IMR-90 (cell line): ENCODE data around the gene KCNQ1. TPM values are rescaled to one million over a fixed set of nuclear protein-coding genes. Genes with fewer than 3 reads are reported as not detected.

Source experiments
- ATAC-seq: fragments of 200-7000 bp; cut with Tn5 transposase; 2 replicates; pipeline ENCODE4 v1.9.1; 2020; ENCODE audit warnings: low read depth, mild to moderate bottlenecking, moderate library complexity
- BruUV-seq: library from RNA; stranded (reverse); fragments of 400-500 nt; replicated peaks from 2 replicates; lab custom pipeline; 2021; lab: Mats Ljungman, UMichigan
- CTCF ChIA-PET: fragments of 300-600 bp; formaldehyde crosslinking; extraction: SDS; loops from one replicate; lab custom pipeline; 2021; ENCODE audit warnings: antibody characterized with exemption; lab: Yijun Ruan, JAX
- POLR2A ChIA-PET: fragments of 300-600 bp; sonication (Branson Sonifier 250); formaldehyde crosslinking; loops from one replicate; lab custom pipeline; 2022; ENCODE audit warnings: antibody characterized with exemption; ENCODE audit not compliant: unreplicated experiment; lab: Charles Lee
- DNase-seq: peaks from one replicate; pipeline ENCODE4 v3.0.0; 2013
- H2AFZ ChIP-seq: replicated peaks from 2 replicates; pipeline ENCODE3; 2013; ENCODE audit warnings: low read length, mild to moderate bottlenecking; ENCODE audit not compliant: poor library complexity
- H2AK5ac ChIP-seq: 2 replicates; pipeline ENCODE4 v1.6.1; 2013; ENCODE audit warnings: low read depth, low read length, inconsistent platforms
- H2AK9ac ChIP-seq: replicated peaks from 2 replicates; pipeline ENCODE3; 2013; ENCODE audit warnings: mild to moderate bottlenecking, low read depth, low read length, moderate library complexity; ENCODE audit not compliant: poor library complexity
- H2BK120ac ChIP-seq: 2 replicates; pipeline ENCODE4 v1.6.1; 2013; ENCODE audit warnings: low read depth, low read length, inconsistent platforms
- H2BK15ac ChIP-seq: 3 replicates; pipeline ENCODE4 v1.6.1; 2013; ENCODE audit warnings: low read depth, low read length, inconsistent platforms
- H2BK20ac ChIP-seq: 2 replicates; pipeline ENCODE4 v1.6.1; 2013; ENCODE audit warnings: low read depth, mild to moderate bottlenecking, inconsistent platforms, low read length, moderate library complexity
- H2BK5ac ChIP-seq: 2 replicates; pipeline ENCODE4 v1.6.1; 2013; ENCODE audit warnings: mild to moderate bottlenecking, low read depth, low read length, inconsistent platforms; ENCODE audit not compliant: poor library complexity, severe bottlenecking
- H3K14ac ChIP-seq: replicated peaks from 2 replicates; pipeline ENCODE4 v1.6.1; 2013; ENCODE audit warnings: low read depth, low read length, inconsistent platforms
- H3K18ac ChIP-seq: 2 replicates; pipeline ENCODE4 v1.6.1; 2013; ENCODE audit warnings: low read depth, low read length, control low read depth
- H3K23ac ChIP-seq: 2 replicates; pipeline ENCODE4 v1.6.1; 2013; ENCODE audit warnings: low read depth, low read length, inconsistent platforms
- H3K27ac ChIP-seq: 2 replicates; pipeline ENCODE4 v1.5.1; 2013; ENCODE audit warnings: mild to moderate bottlenecking, control low read depth, low read length; ENCODE audit not compliant: insufficient read depth
- H3K27me3 ChIP-seq: 2 replicates; pipeline ENCODE4 v1.6.1; 2013; ENCODE audit warnings: low read length; ENCODE audit not compliant: control insufficient read depth, insufficient read depth
- H3K36me3 ChIP-seq: 2 replicates; pipeline ENCODE4 v1.6.1; 2013; ENCODE audit warnings: low read length, mixed read lengths; ENCODE audit not compliant: control insufficient read depth, insufficient read depth
- H3K4ac ChIP-seq: 2 replicates; pipeline ENCODE4 v1.6.1; 2013; ENCODE audit warnings: low read depth, low read length, inconsistent platforms
- H3K4me1 ChIP-seq: 2 replicates; pipeline ENCODE4 v1.6.1; 2013; ENCODE audit warnings: low read length, mixed read lengths; ENCODE audit not compliant: control insufficient read depth, insufficient read depth
- H3K4me2 ChIP-seq: 2 replicates; pipeline ENCODE4 v1.6.1; 2013; ENCODE audit warnings: low read depth, mild to moderate bottlenecking, control low read depth, low read length, moderate library complexity
- H3K4me3 ChIP-seq: 2 replicates; pipeline ENCODE4 v1.5.1; 2013; ENCODE audit warnings: low read depth, mild to moderate bottlenecking, control low read depth, low read length, moderate library complexity; ENCODE audit not compliant: insufficient read depth
- H3K56ac ChIP-seq: 2 replicates; pipeline ENCODE4 v1.6.1; 2013; ENCODE audit warnings: low read length, inconsistent platforms; ENCODE audit not compliant: insufficient read depth; ENCODE audit errors: extremely low read depth
- H3K79me1 ChIP-seq, 2 experiments: 2 replicates each; pipeline ENCODE4 v1.6.1; 2013; ENCODE audit warnings: low read length in 2 of 2, inconsistent platforms in 1 of 2, low read depth in 1 of 2
- H3K9ac ChIP-seq: 2 replicates; pipeline ENCODE4 v1.6.1; 2013; ENCODE audit warnings: low read depth, low read length, control low read depth
- H3K9me1 ChIP-seq: 2 replicates; pipeline ENCODE4 v1.6.1; 2013; ENCODE audit warnings: low read length, inconsistent platforms; ENCODE audit not compliant: insufficient read depth
- H3K9me3 ChIP-seq: 2 replicates; pipeline ENCODE4 v1.6.1; 2013; ENCODE audit warnings: low read length; ENCODE audit not compliant: control insufficient read depth, insufficient read depth
- H4K20me1 ChIP-seq: 2 replicates; pipeline ENCODE4 v1.6.1; 2013; ENCODE audit warnings: low read length, inconsistent platforms; ENCODE audit not compliant: insufficient read depth
- H4K5ac ChIP-seq: 2 replicates; pipeline ENCODE4 v1.6.1; 2013; ENCODE audit warnings: mild to moderate bottlenecking, low read depth, low read length, control low read depth
- H4K8ac ChIP-seq, 2 experiments: 2 replicates each; pipeline ENCODE4 v1.6.1; 2013; ENCODE audit warnings: low read depth in 2 of 2, low read length in 2 of 2, control low read depth in 1 of 2, inconsistent platforms in 1 of 2
- H4K91ac ChIP-seq: 2 replicates; pipeline ENCODE4 v1.6.1; 2013; ENCODE audit warnings: low read depth, low read length, inconsistent platforms; ENCODE audit not compliant: insufficient read depth
- BHLHE40 ChIP-seq: fragments of 150-350 bp; IDR thresholded peaks from 2 replicates; pipeline ENCODE4 v1.6.1; 2016; ENCODE audit warnings: mild to moderate bottlenecking, low read depth, low read length
- CEBPB ChIP-seq: IDR thresholded peaks from 2 replicates; pipeline ENCODE4 v1.6.1; 2012; ENCODE audit warnings: low read depth, low read length, improper control_type of control experiment
- CHD1 ChIP-seq: IDR thresholded peaks from 2 replicates; pipeline ENCODE4 v1.6.1; 2012; ENCODE audit warnings: low read depth, low read length, improper control_type of control experiment
- FOS ChIP-seq: fragments of 150-350 bp; IDR thresholded peaks from 2 replicates; pipeline ENCODE4 v1.6.1; 2016; ENCODE audit warnings: low read depth, low read length
- MAFK ChIP-seq: IDR thresholded peaks from 2 replicates; pipeline ENCODE4 v1.6.1; 2012; ENCODE audit warnings: low read depth, low read length, improper control_type of control experiment
- MAZ ChIP-seq: IDR thresholded peaks from 2 replicates; pipeline ENCODE4 v1.6.1; 2012; ENCODE audit warnings: low read depth, mild to moderate bottlenecking, low read length, improper control_type of control experiment, moderate library complexity, borderline replicate concordance
- MXI1 ChIP-seq: IDR thresholded peaks from 2 replicates; pipeline ENCODE4 v1.6.1; 2012; ENCODE audit warnings: low read depth, mild to moderate bottlenecking, low read length, moderate library complexity, borderline replicate concordance
- NFE2L2 ChIP-seq: fragments of 150-350 bp; IDR thresholded peaks from 2 replicates; pipeline ENCODE4 v1.6.1; 2016; ENCODE audit warnings: low read depth, mild to moderate bottlenecking, low read length
- POLR2A ChIP-seq: IDR thresholded peaks from 2 replicates; pipeline ENCODE4 v1.6.1; 2012; ENCODE audit warnings: mild to moderate bottlenecking, low read depth, low read length
- RAD21 ChIP-seq: IDR thresholded peaks from 2 replicates; pipeline ENCODE4 v1.6.1; 2012; ENCODE audit warnings: low read length, improper control_type of control experiment
- RCOR1 ChIP-seq: IDR thresholded peaks from 2 replicates; pipeline ENCODE4 v1.6.1; 2012; ENCODE audit warnings: mild to moderate bottlenecking, low read length, improper control_type of control experiment; ENCODE audit not compliant: insufficient replicate concordance
- RFX5 ChIP-seq: IDR thresholded peaks from 2 replicates; pipeline ENCODE4 v1.8.0; 2012; ENCODE audit warnings: low read depth, mild to moderate bottlenecking, low read length, moderate library complexity
- SMC3 ChIP-seq: fragments of 150-350 bp; IDR thresholded peaks from 2 replicates; pipeline ENCODE4 v1.6.1; 2016; ENCODE audit warnings: low read depth, mild to moderate bottlenecking, antibody characterized with exemption, low read length, moderate library complexity
- WGBS, 2 experiments: methylation state at CpG; one replicate each; pipeline versions ENCODE4 v1.1.5 to v1.1.7; 2013; ENCODE audit warnings: missing lambda C conversion rate in 2 of 2; ENCODE audit not compliant: insufficient read length in 1 of 2; ENCODE audit errors: extremely low coverage in 2 of 2; 5-methylcytosine and 5-hydroxymethylcytosine counted together
- dilution Hi-C: fragments of 300-500 bp; cut with HindIII; formaldehyde crosslinking; loops from one replicate; pipeline ENCODE4 v1.14.3; 2018; ENCODE audit warnings: low sequenced_read_pairs; ENCODE audit not compliant: unreplicated experiment
- in situ Hi-C: fragments of 300-500 bp; cut with MboI; formaldehyde crosslinking; loops from 3 replicates; pipeline ENCODE4 v1.14.3; 2019; ENCODE audit warnings: low sequenced_read_pairs, inconsistent platforms, mixed read lengths
- intact Hi-C: fragments of 100-400 bp; cut with micrococcal nuclease; formaldehyde crosslinking; loops from 2 replicates; pipeline ENCODE4 v1.10.0; 2022
- polyA plus RNA-seq, 3 experiments: library from polyadenylated mRNA; depleted of rRNA; stranded (reverse); fragments of >200 nt; gene quantifications; 2 replicates each; pipeline ENCODE4 v1.2.3, GENCODE V29; 2012; ENCODE audit warnings: low replicate concordance in 1 of 3
- total RNA-seq: library from RNA; depleted of rRNA; stranded (reverse); fragments of >200 nt; gene quantifications from 2 replicates; pipeline ENCODE4 v1.2.3, GENCODE V29; 2012
- TF ChIP-seq, protein P1 (sequence below): fragments of 150-350 bp; IDR thresholded peaks from 2 replicates; pipeline ENCODE4 v1.6.1; 2017; ENCODE audit warnings: mild to moderate bottlenecking, antibody characterized with exemption, low read length, low read depth
- TF ChIP-seq, protein P2 (sequence below): fragments of 150-350 bp; IDR thresholded peaks from 2 replicates; pipeline ENCODE4 v1.6.1; 2016; ENCODE audit warnings: low read depth, mild to moderate bottlenecking, low read length, moderate library complexity, borderline replicate concordance
- TF ChIP-seq, protein P3 (sequence below): conservative IDR thresholded peaks from 2 replicates; pipeline ENCODE4 v1.5.1; 2012; ENCODE audit warnings: mild to moderate bottlenecking, low read depth, low read length, improper control_type of control experiment

KCNQ1 gene
- total and polyA plus RNA-seq, 2 of the 4 experiments (the other 2 are of a cell fraction) = 0.07 TPM; not detected in 1

DNA sequence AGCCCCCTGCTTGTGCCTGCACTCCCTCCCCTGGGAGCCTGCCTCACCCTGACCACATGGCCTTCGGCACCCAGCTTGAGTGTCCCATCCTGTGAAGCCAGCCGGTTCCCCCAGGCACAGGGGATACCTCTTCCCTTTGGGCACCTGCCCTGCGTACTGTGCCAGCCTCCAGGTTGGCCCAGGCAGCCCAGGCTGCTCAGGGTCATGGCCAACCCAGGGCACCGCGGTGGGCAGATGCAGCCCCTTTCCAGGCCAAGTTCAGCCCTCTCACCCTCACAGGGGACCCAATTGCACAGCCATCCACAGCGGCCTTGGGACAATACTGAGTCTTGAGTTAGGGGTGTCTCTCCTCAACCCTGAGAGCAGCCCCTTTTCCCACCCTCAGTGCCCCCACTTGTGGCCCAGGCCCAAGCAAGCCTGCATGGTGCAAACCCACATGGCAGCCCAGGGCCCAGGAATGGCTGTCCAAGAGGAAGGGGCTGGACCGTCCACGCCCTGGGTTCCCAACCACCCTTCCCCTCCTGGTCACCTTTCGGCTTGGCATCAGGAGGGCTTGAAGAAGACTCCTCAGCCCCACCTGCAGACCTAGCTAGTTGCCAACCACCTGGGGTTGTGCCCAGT is 353.0 kb downstream of the KCNQ1 start:
- Histone ChIP-seq H3K27me3 (peaks cover 30% of the 10 kb centered on the region), H2BK5ac (no peak overlapping the region), H3K14ac (no peak overlapping the region), H3K36me3 (no peaks in the 10 kb centered on the region), H2BK20ac (no peak overlapping the region), H3K56ac (no peak overlapping the region), H2BK15ac (no peak overlapping the region), H3K4ac (no peak overlapping the region), H3K9me1 (peaks cover 3% of the 10 kb centered on the region; the same call in 1 of the 2 replicates), H3K9ac (no peak overlapping the region), H3K27ac (no peak overlapping the region), H3K4me2 (no peak overlapping the region), H3K79me1 (no peaks in the 10 kb centered on the region), H2BK120ac (no peak overlapping the region), H4K8ac (no peak overlapping the region), H3K4me1 (no peaks in the 10 kb centered on the region), H3K9me3 (peaks cover 9% of the 10 kb centered on the region), H2AFZ (no peak overlapping the region), H3K23ac (no peak overlapping the region), H4K5ac (no peak overlapping the region), H4K91ac (no peak overlapping the region), H3K18ac (no peak overlapping the region), H2AK5ac (no peak overlapping the region), H2AK9ac (no peak overlapping the region), H3K4me3 (no peak overlapping the region), H4K20me1 (no peaks in the 10 kb centered on the region; the same call in 1 of the 2 replicates)
- in situ Hi-C loops (no loop called here), dilution Hi-C loops (no loop called here), intact Hi-C loops (no loop called here)
- CTCF ChIA-PET = no interaction called here
- 67% methylated on average over 1 of the region's 9 CpGs; no CpG with 5 or more reads in 1 of the 2 experiments for WGBS, 2 experiments
- no peak for ATAC-seq
- DNase-seq = no peak
- POLR2A ChIA-PET = no interaction called here
- TF ChIP-seq FOS (no peak), RCOR1 (no peak), CEBPB (no peak), MAZ (no peak), NFE2L2 (no peak), MAFK (no peak), MXI1 (no peak), POLR2A (no peak), RFX5 (no peak), CHD1 (no peak), BHLHE40 (no peak), RAD21 (no peak), SMC3 (no peak)
- TF ChIP-seq, protein P1, sequence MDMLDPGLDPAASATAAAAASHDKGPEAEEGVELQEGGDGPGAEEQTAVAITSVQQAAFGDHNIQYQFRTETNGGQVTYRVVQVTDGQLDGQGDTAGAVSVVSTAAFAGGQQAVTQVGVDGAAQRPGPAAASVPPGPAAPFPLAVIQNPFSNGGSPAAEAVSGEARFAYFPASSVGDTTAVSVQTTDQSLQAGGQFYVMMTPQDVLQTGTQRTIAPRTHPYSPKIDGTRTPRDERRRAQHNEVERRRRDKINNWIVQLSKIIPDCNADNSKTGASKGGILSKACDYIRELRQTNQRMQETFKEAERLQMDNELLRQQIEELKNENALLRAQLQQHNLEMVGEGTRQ = no peak
- TF ChIP-seq, protein P2, sequence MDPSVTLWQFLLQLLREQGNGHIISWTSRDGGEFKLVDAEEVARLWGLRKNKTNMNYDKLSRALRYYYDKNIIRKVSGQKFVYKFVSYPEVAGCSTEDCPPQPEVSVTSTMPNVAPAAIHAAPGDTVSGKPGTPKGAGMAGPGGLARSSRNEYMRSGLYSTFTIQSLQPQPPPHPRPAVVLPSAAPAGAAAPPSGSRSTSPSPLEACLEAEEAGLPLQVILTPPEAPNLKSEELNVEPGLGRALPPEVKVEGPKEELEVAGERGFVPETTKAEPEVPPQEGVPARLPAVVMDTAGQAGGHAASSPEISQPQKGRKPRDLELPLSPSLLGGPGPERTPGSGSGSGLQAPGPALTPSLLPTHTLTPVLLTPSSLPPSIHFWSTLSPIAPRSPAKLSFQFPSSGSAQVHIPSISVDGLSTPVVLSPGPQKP = no peak
- TF ChIP-seq, protein P3, sequence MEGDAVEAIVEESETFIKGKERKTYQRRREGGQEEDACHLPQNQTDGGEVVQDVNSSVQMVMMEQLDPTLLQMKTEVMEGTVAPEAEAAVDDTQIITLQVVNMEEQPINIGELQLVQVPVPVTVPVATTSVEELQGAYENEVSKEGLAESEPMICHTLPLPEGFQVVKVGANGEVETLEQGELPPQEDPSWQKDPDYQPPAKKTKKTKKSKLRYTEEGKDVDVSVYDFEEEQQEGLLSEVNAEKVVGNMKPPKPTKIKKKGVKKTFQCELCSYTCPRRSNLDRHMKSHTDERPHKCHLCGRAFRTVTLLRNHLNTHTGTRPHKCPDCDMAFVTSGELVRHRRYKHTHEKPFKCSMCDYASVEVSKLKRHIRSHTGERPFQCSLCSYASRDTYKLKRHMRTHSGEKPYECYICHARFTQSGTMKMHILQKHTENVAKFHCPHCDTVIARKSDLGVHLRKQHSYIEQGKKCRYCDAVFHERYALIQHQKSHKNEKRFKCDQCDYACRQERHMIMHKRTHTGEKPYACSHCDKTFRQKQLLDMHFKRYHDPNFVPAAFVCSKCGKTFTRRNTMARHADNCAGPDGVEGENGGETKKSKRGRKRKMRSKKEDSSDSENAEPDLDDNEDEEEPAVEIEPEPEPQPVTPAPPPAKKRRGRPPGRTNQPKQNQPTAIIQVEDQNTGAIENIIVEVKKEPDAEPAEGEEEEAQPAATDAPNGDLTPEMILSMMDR = no peak
- no TSS peak for BruUV-seq
